ENCODE measurements around the gene ZNF396.

- TF ChIP-seq POLR2A (IDR thresholded peaks at IDR 0.05) (no peak), CTCF (IDR thresholded peaks at IDR 0.05) (no peak)
Measured at GRCh38 chr18:35328868-35329267, 48.3 kb downstream of the ZNF396 start.
